Epithelial cell of prostate (primary cell): ENCODE data around the gene FURIN.

Experiments used
- DNase-seq: peaks from one replicate; pipeline ENCODE4 v3.0.0-alpha.2; 2011; ENCODE audit warnings: low read depth, low spot score
- H3K27ac ChIP-seq: fragments of 450-650 bp; 2 replicates; pipeline ENCODE4 v1.5.1; 2017; ENCODE audit warnings: mild to moderate bottlenecking

FURIN gene

GRCh38 chr15:90881181-90881977 is 13.0 kb downstream of the FURIN start:
- no peak overlapping the region for H3K27ac ChIP-seq

GRCh38 chr15:90881978-90882721 is 13.8 kb downstream of the FURIN start:
- DNase-seq, result no peak
- no peak overlapping the region for H3K27ac ChIP-seq

More at GRCh38 chr15:90881181-90881977, 13.0 kb downstream of the FURIN start:
- no peak for DNase-seq

- no peak for DNase-seq
- H3K27ac ChIP-seq, result no peak overlapping the region
Measured at GRCh38 chr15:90882781-90883525, 14.6 kb downstream of the FURIN start.

GRCh38 chr15:90883526-90883975 is 15.2 kb downstream of the FURIN start:
- no peak for DNase-seq
- H3K27ac ChIP-seq, result no peak overlapping the region

- no peak for DNase-seq
Measured at GRCh38 chr15:90883976-90884718, 15.8 kb downstream of the FURIN start, which contains the start of gene FES. TSS of gene FES (plus strand) at chr15:90884504. CDS start at chr15:90885046, 542 bp downstream.

GRCh38 chr15:90884719-90885431 is 16.5 kb downstream of the FURIN start:
- DNase-seq, result no peak
- H3K27ac ChIP-seq, result no peak overlapping the region

More at GRCh38 chr15:90883976-90884718, 15.8 kb downstream of the FURIN start, which contains the start of gene FES:
- H3K27ac ChIP-seq, result peak within 1 kb of the TSS; percentile 11

GRCh38 chr15:90885432-90886290 is 17.3 kb downstream of the FURIN start:
- no peak overlapping the region for H3K27ac ChIP-seq
- DNase-seq, result no peak

GRCh38 chr15:90886291-90886614 is 17.9 kb downstream of the FURIN start:
- no peak overlapping the region for H3K27ac ChIP-seq
- DNase-seq, result no peak

GRCh38 chr15:90887037-90887481 is 18.7 kb downstream of the FURIN start:
- no peak overlapping the region for H3K27ac ChIP-seq
- DNase-seq, result no peak

GRCh38 chr15:90889313-90889730 is 20.9 kb downstream of the FURIN start:
- no peak for DNase-seq

GRCh38 chr15:90889736-90890456 is 21.5 kb downstream of the FURIN start:
- DNase-seq, result no peak
- no peak overlapping the region for H3K27ac ChIP-seq

More at GRCh38 chr15:90889313-90889730, 20.9 kb downstream of the FURIN start:
- no peak overlapping the region for H3K27ac ChIP-seq

GRCh38 chr15:90890839-90891238 is 22.5 kb downstream of the FURIN start:
- no peak overlapping the region for H3K27ac ChIP-seq
- no peak for DNase-seq

- no peak overlapping the region for H3K27ac ChIP-seq
- no peak for DNase-seq
Measured at GRCh38 chr15:90891346-90891949, 23.1 kb downstream of the FURIN start.

- no peak for DNase-seq
- no peak overlapping the region for H3K27ac ChIP-seq
Measured at GRCh38 chr15:90892023-90892422, 23.6 kb downstream of the FURIN start.

- H3K27ac ChIP-seq, result no peak overlapping the region
Measured at GRCh38 chr15:90892498-90893174, 24.2 kb downstream of the FURIN start.

GRCh38 chr15:90893175-90894090 is 25.0 kb downstream of the FURIN start:
- no peak for DNase-seq
- no peak overlapping the region for H3K27ac ChIP-seq

More at GRCh38 chr15:90892498-90893174, 24.2 kb downstream of the FURIN start:
- DNase-seq, result no peak
